Measurements from ENCODE around the gene CYP8B1. TPM values are rescaled to one million over a fixed set of nuclear protein-coding genes. Genes with fewer than 3 reads are reported as not detected.

CYP8B1 gene
- total RNA-seq, 2 experiments from 2014 or later = not detected

DNA sequence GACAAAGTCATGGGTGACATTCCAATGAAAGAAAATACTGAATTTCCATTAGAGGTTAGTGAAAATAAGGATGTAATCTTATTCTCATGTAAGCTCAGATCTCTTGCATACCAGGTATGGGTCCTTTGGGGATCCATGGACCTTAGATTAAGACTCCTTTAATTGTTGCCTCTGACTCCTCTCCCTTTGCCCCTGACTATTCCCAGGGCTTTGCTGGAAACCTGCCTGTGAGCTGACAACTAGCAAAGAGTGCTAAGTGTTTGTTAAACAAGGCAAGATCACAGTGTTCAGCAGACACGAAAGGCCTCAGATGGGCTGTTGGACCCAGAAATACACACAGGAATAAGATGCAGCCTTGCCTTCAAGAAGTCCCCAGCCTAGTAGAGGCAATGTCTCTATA, 34.3 kb downstream of the CYP8B1 start:
- H3K4me1 Mint-ChIP-seq (ENCODE audit: low read depth) = no peaks in the 10 kb centered on the region
- no peaks in the 10 kb centered on the region for H3K4me1 ChIP-seq (ENCODE audit: insufficient read depth, low read length)
- no peak overlapping the region for H3K27ac ChIP-seq (ENCODE audit: low read depth in 1 of 2, low read length in 2 of 2)
- ATAC-seq (ENCODE audit: poor library complexity) = no peak
- CTCF ChIA-PET = interaction anchor here (0.7 kb wide), 1 partner anchor 14 kb away, joined by 3 read pairs; no protein-coding TSS in a partner anchor
- no peak overlapping the region for H3K4me3 ChIP-seq (ENCODE audit: low read length)
- no peaks in the 10 kb centered on the region for H3K27me3 ChIP-seq (ENCODE audit: control insufficient read depth in 1 of 2, insufficient read depth in 2 of 2, low read length in 2 of 2)
- H3K36me3 ChIP-seq (ENCODE audit: insufficient read depth, low read length) = no peaks in the 10 kb centered on the region
- H3K36me3 Mint-ChIP-seq (ENCODE audit: low read depth) = no peaks in the 10 kb centered on the region
- peaks cover 5% of the 10 kb centered on the region for H3K27me3 Mint-ChIP-seq
- POLR2A ChIA-PET = no interaction called here
- TF ChIP-seq, protein P1, sequence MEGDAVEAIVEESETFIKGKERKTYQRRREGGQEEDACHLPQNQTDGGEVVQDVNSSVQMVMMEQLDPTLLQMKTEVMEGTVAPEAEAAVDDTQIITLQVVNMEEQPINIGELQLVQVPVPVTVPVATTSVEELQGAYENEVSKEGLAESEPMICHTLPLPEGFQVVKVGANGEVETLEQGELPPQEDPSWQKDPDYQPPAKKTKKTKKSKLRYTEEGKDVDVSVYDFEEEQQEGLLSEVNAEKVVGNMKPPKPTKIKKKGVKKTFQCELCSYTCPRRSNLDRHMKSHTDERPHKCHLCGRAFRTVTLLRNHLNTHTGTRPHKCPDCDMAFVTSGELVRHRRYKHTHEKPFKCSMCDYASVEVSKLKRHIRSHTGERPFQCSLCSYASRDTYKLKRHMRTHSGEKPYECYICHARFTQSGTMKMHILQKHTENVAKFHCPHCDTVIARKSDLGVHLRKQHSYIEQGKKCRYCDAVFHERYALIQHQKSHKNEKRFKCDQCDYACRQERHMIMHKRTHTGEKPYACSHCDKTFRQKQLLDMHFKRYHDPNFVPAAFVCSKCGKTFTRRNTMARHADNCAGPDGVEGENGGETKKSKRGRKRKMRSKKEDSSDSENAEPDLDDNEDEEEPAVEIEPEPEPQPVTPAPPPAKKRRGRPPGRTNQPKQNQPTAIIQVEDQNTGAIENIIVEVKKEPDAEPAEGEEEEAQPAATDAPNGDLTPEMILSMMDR (IDR thresholded peaks at IDR 0.05) = no peak
- no peaks in the 10 kb centered on the region for H3K9me3 Mint-ChIP-seq
- H3K27ac Mint-ChIP-seq = no peak overlapping the region
- no peak for DNase-seq
- H3K4me3 Mint-ChIP-seq = no peak overlapping the region
- H3K9me3 ChIP-seq (ENCODE audit: control insufficient read depth in 1 of 2, insufficient read depth in 1 of 2, low read length in 2 of 2) = no peaks in the 10 kb centered on the region
- intact Hi-C loops (cut with DNase I, micrococcal nuclease) = no loop called here

DNA sequence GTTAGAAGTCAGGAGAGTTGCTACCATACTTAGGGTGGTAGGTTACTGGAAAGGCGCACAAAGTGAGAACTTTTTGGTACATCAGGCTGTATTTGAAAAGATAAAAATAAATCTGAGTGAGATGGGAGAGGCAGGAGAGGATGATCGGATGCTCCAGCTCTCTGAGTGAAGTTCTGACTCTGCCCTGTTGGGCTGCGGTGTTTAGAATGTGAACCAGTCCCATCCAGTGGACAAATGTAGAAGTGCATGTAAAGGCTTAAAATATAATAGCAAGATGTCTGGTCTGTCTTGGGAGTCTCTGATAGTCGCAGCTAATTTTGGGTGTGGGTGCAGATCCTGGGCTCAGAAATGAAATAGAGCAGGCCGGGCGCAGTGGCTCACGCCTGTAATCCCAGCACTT, 36.1 kb downstream of the CYP8B1 start:
- Histone ChIP-seq H3K4me1 (ENCODE audit: insufficient read depth, low read length) (no peaks in the 10 kb centered on the region), H3K27ac (ENCODE audit: low read depth in 1 of 2, low read length in 2 of 2) (no peak overlapping the region), H3K4me3 (ENCODE audit: low read length) (no peak overlapping the region), H3K9me3 (ENCODE audit: control insufficient read depth in 1 of 2, insufficient read depth in 1 of 2, low read length in 2 of 2) (no peaks in the 10 kb centered on the region), H3K27me3 (ENCODE audit: control insufficient read depth in 1 of 2, insufficient read depth in 2 of 2, low read length in 2 of 2) (no peaks in the 10 kb centered on the region), H3K36me3 (ENCODE audit: insufficient read depth, low read length) (no peaks in the 10 kb centered on the region)
- Mint-ChIP-seq H3K27ac (no peak overlapping the region), H3K27me3 (peaks cover 5% of the 10 kb centered on the region), H3K4me3 (no peak overlapping the region), H3K36me3 (ENCODE audit: low read depth) (no peaks in the 10 kb centered on the region), H3K9me3 (no peaks in the 10 kb centered on the region), H3K4me1 (ENCODE audit: low read depth) (no peaks in the 10 kb centered on the region)
- POLR2A ChIA-PET = no interaction called here
- DNase-seq (peak in 11 of 14 experiments; percentile 1 to 71 (median 12)), ATAC-seq (ENCODE audit: poor library complexity) (peak; percentile 100)
- intact Hi-C loops (cut with DNase I, micrococcal nuclease) = loop anchor here (1.0 to 2.0 kb wide), 2 partner anchors 59 kb away; no protein-coding TSS in a partner anchor
- TF ChIP-seq, protein P1 (IDR thresholded peaks at IDR 0.05) = peak; percentile 63
- CTCF ChIA-PET = interaction anchor here (0.8 to 1.4 kb wide), 5 partner anchors 8 to 58 kb away, joined by 3 to 6 read pairs (median 3); no protein-coding TSS in a partner anchor

DNA sequence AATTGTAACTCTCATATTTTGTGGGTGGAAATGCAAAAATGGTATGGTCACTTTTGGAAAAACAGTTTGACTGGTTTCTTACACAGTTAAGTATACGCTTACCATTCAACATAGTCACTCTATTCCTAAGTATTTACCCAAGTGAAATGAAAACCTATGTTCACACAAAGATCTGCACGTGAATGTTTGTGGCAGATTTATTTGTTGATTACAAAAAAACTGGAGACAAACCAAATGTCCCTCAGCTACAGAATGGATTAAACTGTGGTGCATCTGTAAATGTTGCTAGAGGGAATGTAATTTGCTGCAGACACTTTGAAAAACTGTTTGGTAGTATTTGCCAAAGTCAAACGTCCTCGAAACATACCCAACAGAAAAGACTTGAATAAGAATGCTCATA, 37.1 kb downstream of the CYP8B1 start:
- Histone ChIP-seq H3K27ac (ENCODE audit: low read depth in 1 of 2, low read length in 2 of 2) (no peak overlapping the region), H3K4me1 (ENCODE audit: insufficient read depth, low read length) (no peaks in the 10 kb centered on the region), H3K27me3 (ENCODE audit: control insufficient read depth in 1 of 2, insufficient read depth in 2 of 2, low read length in 2 of 2) (no peaks in the 10 kb centered on the region), H3K4me3 (ENCODE audit: low read length) (no peak overlapping the region), H3K9me3 (ENCODE audit: control insufficient read depth in 1 of 2, insufficient read depth in 1 of 2, low read length in 2 of 2) (no peaks in the 10 kb centered on the region), H3K36me3 (ENCODE audit: insufficient read depth, low read length) (no peaks in the 10 kb centered on the region)
- no peaks in the 10 kb centered on the region for H3K4me1 Mint-ChIP-seq (ENCODE audit: low read depth)
- H3K27me3 Mint-ChIP-seq = peaks cover 5% of the 10 kb centered on the region
- ChIA-PET CTCF (no interaction called here), POLR2A (interaction anchor here (0.5 kb wide), 1 partner anchor 43 kb away, joined by 3 read pairs; no protein-coding TSS in a partner anchor)
- H3K4me3 Mint-ChIP-seq = no peak overlapping the region
- no peak for DNase-seq
- no peaks in the 10 kb centered on the region for H3K36me3 Mint-ChIP-seq (ENCODE audit: low read depth)
- H3K27ac Mint-ChIP-seq = no peak overlapping the region
- intact Hi-C loops (cut with DNase I, micrococcal nuclease) = loop anchor here in 1 of 2 experiments (2.0 kb wide), 1 partner anchor 58 kb away; no protein-coding TSS in a partner anchor
- no peak for ATAC-seq (ENCODE audit: poor library complexity)
- no peaks in the 10 kb centered on the region for H3K9me3 Mint-ChIP-seq
- TF ChIP-seq, protein P1 (IDR thresholded peaks at IDR 0.05) = no peak

Data from CD4-positive, alpha-beta T cell (primary cell).